ENCODE data around the gene NR0B1.

The NR0B1 gene

DNA sequence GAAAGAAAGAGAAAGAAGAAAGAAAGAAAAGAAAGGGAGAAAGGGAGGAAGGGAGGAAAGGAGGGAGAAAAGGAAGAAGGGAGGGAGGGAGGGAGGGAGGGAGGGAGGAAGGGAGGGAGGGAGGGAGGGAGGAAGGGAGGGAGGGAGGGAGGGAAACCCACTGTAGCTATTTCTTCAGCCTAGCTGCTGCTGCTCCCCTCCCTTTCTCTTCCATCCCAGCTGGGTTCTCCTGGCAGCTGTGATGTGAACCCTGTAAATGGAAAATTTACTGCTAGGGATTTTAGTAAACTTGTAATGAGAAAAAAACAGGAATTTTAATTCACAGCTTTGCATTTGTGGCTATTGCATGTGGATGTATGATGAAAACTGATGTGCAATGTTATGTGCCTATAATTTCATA, 8.0 kb downstream of the NR0B1 start:
- no peak for DNase-seq (ENCODE audit: extremely low read depth, low read depth)
- TF ChIP-seq, protein P1, sequence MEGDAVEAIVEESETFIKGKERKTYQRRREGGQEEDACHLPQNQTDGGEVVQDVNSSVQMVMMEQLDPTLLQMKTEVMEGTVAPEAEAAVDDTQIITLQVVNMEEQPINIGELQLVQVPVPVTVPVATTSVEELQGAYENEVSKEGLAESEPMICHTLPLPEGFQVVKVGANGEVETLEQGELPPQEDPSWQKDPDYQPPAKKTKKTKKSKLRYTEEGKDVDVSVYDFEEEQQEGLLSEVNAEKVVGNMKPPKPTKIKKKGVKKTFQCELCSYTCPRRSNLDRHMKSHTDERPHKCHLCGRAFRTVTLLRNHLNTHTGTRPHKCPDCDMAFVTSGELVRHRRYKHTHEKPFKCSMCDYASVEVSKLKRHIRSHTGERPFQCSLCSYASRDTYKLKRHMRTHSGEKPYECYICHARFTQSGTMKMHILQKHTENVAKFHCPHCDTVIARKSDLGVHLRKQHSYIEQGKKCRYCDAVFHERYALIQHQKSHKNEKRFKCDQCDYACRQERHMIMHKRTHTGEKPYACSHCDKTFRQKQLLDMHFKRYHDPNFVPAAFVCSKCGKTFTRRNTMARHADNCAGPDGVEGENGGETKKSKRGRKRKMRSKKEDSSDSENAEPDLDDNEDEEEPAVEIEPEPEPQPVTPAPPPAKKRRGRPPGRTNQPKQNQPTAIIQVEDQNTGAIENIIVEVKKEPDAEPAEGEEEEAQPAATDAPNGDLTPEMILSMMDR (IDR thresholded peaks at IDR 0.05; ENCODE audit: low read depth, low read length): no peak

DNA sequence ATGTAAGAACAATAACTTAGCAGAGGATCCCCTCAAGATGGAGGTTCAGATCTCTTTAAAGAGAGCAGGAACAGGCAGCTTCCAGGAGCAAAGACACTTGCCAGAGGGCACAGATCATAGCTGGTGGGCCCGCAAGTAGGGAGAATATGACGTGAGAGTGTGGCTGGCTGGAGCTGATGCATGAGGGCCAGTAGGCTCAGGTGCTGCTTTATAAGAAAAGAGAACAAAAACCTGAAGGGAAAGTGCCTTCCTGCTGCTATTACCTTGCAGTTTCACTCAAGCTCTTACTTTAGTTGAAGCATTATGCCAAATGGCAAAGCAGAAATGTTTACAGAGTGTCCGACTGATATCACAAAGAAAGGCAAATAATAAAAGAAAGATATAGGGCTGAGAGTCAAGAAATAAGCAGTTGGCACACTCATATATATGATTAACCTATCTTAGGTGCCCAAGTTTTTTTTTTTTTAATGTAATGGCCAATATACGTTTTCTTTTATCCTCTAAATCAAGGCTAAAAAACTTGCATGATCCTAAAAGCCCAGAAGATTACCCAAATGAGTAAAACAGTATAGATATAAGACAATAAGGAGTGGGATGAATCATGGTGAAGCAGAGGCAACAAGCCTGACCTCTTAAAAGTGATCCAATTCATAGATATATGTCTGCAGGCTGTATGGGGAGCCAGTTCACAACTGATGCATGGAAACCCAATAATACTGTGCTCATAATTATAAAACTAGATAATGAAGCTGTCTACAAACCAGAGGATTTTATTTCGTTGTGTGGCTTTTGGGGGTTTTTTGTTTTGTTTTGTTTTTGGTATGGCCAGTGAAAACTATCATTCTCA, 12.6 kb downstream of the NR0B1 start:
- TF ChIP-seq, protein P1 (IDR thresholded peaks at IDR 0.05; ENCODE audit: low read depth, low read length): no peak
- no peak for DNase-seq (ENCODE audit: extremely low read depth, low read depth)

DNA sequence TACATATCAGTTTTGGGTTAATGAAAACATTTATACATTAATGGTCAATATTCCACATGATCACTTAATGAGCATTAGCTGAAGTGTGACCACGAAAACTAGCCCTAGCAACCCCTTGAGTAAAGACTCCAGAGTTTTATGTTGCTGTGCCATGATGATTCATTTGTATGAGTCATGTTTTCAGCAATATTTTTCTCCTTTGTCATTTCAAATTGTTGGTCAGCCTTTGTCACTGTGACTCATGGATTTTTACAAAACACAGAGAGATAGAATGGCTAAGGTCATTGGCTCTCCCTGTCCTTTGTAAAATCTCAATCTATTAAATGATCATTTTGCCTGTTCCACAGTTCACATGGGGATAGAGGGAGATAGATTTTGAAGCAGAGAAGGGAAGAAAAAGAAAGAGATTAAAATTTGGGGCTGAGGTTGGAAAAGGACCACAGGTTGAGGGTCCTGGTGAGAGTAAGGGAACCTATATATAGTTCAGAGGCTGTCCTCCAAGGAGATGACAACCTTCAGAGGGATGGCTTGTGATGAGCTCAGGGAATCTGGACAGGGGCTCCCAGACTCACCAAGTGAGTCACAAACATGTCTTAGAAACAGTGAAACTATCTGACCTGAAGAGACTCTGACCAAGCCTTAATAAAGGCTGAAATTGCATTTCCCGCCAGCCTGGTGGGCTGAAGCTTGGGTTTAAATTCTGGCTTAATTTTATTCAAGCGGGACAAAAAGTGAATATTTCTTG, 25.6 kb downstream of the NR0B1 start:
- TF ChIP-seq, protein P1 (IDR thresholded peaks at IDR 0.05; ENCODE audit: low read depth, low read length): no peak
- DNase-seq (ENCODE audit: extremely low read depth, low read depth): peak; percentile 70

DNA sequence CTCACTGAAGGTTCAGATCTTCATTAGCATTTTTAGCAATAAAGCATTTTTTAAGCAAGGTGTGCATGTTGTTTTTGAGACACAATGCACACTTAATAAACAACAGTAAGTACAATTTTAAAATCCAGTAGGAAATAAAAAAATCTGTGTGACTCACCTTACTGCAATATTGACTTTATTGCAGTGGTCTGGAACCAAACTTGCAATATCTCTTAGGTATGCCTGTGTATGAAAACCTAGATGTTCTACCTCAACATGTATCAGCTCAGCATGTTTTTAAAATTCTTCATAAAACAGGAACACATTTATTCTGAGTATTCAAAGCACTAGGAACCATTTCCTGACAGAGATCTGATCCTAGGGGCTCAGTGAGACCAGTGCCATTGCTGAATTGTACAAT, 26.7 kb downstream of the NR0B1 start:
- TF ChIP-seq, protein P1 (IDR thresholded peaks at IDR 0.05; ENCODE audit: low read depth, low read length): no peak
- DNase-seq (ENCODE audit: extremely low read depth, low read depth): no peak

DNA sequence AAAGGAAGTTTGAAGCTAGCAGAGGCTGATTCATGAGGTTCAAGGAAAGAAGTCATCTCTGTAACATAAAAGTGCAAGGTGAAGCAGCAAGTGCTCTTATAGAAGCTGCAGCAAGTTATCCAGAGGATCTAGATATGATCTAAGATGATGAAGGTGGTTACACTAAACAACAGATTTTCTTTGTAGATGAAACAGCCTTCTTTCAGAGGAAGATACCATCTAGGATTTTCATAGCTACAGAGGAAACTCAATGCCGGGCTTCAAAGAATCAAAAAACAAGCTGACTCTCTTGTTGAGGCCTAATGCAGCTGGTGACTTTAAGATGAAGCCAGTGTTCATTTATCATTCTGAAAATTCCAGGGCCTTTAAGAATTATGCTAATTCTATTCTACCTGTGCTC, 28.8 kb downstream of the NR0B1 start:
- DNase-seq (ENCODE audit: extremely low read depth, low read depth): no peak
- TF ChIP-seq, protein P1 (IDR thresholded peaks at IDR 0.05; ENCODE audit: low read depth, low read length): no peak

DNA sequence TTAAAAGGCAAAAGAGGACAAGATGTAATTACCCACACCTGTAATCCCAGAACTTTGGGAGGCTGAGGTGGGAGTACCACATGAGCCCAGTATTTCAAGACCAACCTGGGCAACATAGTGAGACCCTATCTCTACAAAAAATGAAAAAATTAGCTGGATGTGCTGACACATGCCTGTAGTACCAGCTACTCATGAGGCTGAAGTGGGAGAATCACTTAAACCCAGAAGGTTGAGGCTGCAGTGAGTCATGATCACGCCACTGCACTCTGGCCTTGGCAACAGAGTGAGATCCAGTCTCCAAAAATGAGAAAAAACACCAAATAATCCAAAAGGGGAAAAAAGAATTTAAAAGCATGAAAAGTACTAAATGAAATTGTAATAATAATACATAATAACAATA, 30.8 kb downstream of the NR0B1 start:
- no peak for DNase-seq (ENCODE audit: extremely low read depth, low read depth)
- TF ChIP-seq, protein P1 (IDR thresholded peaks at IDR 0.05; ENCODE audit: low read depth, low read length): no peak

DNA sequence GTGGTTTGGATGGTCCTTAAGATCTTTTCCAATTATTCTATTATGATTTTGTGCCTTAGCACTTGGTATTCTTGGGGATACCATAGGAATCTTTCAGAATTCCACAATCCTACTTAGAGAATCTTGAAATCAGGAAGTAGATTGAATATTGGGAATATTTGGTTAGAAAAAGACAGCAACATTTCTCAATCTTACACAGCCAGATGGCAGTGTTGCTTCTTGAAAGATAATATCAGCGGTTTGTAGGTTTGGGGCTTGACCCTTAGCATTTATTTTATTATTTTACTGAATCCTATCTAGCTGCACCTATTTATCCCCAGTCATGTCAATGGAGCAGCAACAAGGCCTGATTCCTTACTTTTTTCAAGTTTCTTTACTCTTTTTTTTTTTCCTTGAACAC, 33.7 kb downstream of the NR0B1 start:
- TF ChIP-seq, protein P1 (IDR thresholded peaks at IDR 0.05; ENCODE audit: low read depth, low read length): peak; percentile 38

More for the DNA sequence above, 33.7 kb downstream of the NR0B1 start:
- no peak for DNase-seq (ENCODE audit: extremely low read depth, low read depth)
